Testis (tissue), 3 donors: Measurements from ENCODE around the gene SLC45A1. TPM values are rescaled to one million over a fixed set of nuclear protein-coding genes. Genes with fewer than 3 reads are reported as not detected.

ENCODE experiments used
- DNase-seq: peaks from one replicate; pipeline ENCODE4 v3.0.0-alpha.2; 2019
- H3K27ac ChIP-seq, 2 donors: fragments of 200-600 bp; sonication (generic); one replicate each; pipeline ENCODE4 v1.5.1; 2019
- H3K27me3 ChIP-seq: fragments of 200-600 bp; sonication (generic); one replicate; pipeline ENCODE4 v1.5.1; 2019
- H3K36me3 ChIP-seq: fragments of 200-600 bp; sonication (generic); one replicate; pipeline ENCODE4 v1.5.1; 2017; ENCODE audit warnings: low read depth; ENCODE audit errors: missing control alignments
- H3K4me1 ChIP-seq: fragments of 200-600 bp; sonication (generic); one replicate; pipeline ENCODE4 v1.5.1; 2019
- H3K4me3 ChIP-seq, 2 donors: fragments of 200-600 bp; sonication (generic); one replicate each; pipeline ENCODE4 v1.5.1; 2017 to 2019
- H3K9me3 ChIP-seq: fragments of 200-600 bp; sonication (generic); one replicate; pipeline ENCODE4 v1.5.1; 2017
- POLR2A ChIP-seq: fragments of 450-650 bp; IDR thresholded peaks from one replicate; pipeline ENCODE4 v1.6.1; 2017; ENCODE audit warnings: antibody characterized with exemption, mild to moderate bottlenecking, moderate library complexity
- WGBS, 2 donors: methylation state at CpG; one replicate each; pipeline ENCODE4 v1.1.5; 2018; 5-methylcytosine and 5-hydroxymethylcytosine counted together
- intact Hi-C: fragments of 100-400 bp; cut with DNase I; formaldehyde crosslinking; loops from one replicate; pipeline ENCODE4 v1.15.1; 2023; ENCODE audit warnings: low total_unique reads
- polyA plus RNA-seq: library from polyadenylated mRNA; stranded (reverse); fragments of 350-450 nt; fragmentation: Illumina TruSeq; extraction: RNeasy Lipid Tissue Mini Kit (QIAGEN cat#74804); gene quantifications from one replicate; pipeline ENCODE4 v1.2.3, GENCODE V29; 2014; ENCODE audit warnings: low read depth, low replicate concordance; ENCODE audit not compliant: insufficient read depth
- total RNA-seq, 2 donors: library from RNA; depleted of rRNA; stranded (reverse); fragments of >200 nt; gene quantifications; one replicate each; pipeline ENCODE4 v1.2.3, GENCODE V29; 2016
- TF ChIP-seq, protein P1 (sequence below), 3 experiments: fragments of 450-650 bp in 2 of 3; fragments of 200-600 bp in 1 of 3; sonication (generic) in 1 of 3; IDR thresholded peaks; one replicate each; pipeline ENCODE4 v1.5.1; 2016 to 2019; ENCODE audit warnings: antibody characterized with exemption in 3 of 3, mild to moderate bottlenecking in 2 of 3, moderate library complexity in 1 of 3

The SLC45A1 gene
- total and polyA plus RNA-seq, 3 donors from 2014 or later = 5.6 to 9.0 (median 8.5) TPM

DNA sequence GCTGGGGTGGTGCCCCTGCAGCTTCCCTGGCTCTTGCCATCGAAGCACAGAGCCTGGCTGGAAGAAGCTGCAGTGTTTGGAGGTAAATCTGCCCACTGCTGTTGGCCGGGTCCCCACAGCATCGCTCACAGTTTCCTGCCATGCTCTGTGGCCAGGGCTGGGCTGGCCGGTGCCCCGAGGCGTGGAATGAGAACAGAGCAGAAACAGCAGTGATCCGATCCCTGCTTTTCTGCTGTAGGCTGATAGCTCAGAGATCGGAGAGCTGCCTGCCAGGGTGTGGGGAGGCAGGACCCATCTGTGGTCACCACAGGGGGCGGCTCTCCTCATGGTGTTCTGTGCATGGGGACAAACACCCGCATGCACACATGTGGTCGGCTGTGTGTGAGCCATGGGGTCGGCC lies 11.5 kb downstream of the SLC45A1 start:
- no peak overlapping the region for H3K4me3 ChIP-seq
- no peaks in the 10 kb centered on the region for H3K27me3 ChIP-seq
- intact Hi-C loops = no loop called here
- no peak overlapping the region for H3K27ac ChIP-seq
- 73 to 93% methylated on average over 4 to 12 of the region's 12 CpGs for WGBS, 2 donors
- no peak for TF ChIP-seq POLR2A
- TF ChIP-seq, protein P1, sequence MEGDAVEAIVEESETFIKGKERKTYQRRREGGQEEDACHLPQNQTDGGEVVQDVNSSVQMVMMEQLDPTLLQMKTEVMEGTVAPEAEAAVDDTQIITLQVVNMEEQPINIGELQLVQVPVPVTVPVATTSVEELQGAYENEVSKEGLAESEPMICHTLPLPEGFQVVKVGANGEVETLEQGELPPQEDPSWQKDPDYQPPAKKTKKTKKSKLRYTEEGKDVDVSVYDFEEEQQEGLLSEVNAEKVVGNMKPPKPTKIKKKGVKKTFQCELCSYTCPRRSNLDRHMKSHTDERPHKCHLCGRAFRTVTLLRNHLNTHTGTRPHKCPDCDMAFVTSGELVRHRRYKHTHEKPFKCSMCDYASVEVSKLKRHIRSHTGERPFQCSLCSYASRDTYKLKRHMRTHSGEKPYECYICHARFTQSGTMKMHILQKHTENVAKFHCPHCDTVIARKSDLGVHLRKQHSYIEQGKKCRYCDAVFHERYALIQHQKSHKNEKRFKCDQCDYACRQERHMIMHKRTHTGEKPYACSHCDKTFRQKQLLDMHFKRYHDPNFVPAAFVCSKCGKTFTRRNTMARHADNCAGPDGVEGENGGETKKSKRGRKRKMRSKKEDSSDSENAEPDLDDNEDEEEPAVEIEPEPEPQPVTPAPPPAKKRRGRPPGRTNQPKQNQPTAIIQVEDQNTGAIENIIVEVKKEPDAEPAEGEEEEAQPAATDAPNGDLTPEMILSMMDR (IDR thresholded peaks at IDR 0.05) = no peak
- H3K36me3 ChIP-seq = no peaks in the 10 kb centered on the region
- DNase-seq = no peak
- no peaks in the 10 kb centered on the region for H3K4me1 ChIP-seq
- no peaks in the 10 kb centered on the region for H3K9me3 ChIP-seq

DNA sequence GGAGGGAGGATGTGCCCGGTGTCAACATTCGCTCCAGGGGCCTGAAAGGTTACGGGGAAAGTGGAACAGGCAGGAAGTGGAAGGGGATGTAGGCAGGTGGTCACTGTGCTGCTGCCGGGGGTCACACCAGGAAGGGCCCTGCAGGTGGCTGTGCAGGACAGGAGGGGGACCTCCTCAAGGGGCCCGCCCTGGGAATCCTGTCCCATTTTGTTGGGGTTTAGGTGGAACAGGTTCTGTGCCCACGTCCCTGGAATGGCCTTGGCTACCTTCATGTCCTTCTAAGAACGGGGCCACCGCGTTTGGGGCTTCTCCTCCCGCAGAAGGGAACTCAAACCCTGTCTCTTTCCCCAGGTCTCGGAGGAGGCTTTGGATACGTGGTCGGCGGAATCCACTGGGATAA lies 11.9 kb downstream of the SLC45A1 start:
- WGBS, 2 donors = 88 to 92% methylated on average over 9 to 14 of the region's 14 CpGs
- intact Hi-C loops = no loop called here
- H3K4me1 ChIP-seq = no peaks in the 10 kb centered on the region
- no peak for DNase-seq
- H3K4me3 ChIP-seq = no peak overlapping the region
- no peak overlapping the region for H3K27ac ChIP-seq
- H3K9me3 ChIP-seq = no peaks in the 10 kb centered on the region
- H3K36me3 ChIP-seq = no peaks in the 10 kb centered on the region
- TF ChIP-seq, protein P1 (IDR thresholded peaks at IDR 0.05) = no peak
- TF ChIP-seq POLR2A = no peak
- H3K27me3 ChIP-seq = no peaks in the 10 kb centered on the region

DNA sequence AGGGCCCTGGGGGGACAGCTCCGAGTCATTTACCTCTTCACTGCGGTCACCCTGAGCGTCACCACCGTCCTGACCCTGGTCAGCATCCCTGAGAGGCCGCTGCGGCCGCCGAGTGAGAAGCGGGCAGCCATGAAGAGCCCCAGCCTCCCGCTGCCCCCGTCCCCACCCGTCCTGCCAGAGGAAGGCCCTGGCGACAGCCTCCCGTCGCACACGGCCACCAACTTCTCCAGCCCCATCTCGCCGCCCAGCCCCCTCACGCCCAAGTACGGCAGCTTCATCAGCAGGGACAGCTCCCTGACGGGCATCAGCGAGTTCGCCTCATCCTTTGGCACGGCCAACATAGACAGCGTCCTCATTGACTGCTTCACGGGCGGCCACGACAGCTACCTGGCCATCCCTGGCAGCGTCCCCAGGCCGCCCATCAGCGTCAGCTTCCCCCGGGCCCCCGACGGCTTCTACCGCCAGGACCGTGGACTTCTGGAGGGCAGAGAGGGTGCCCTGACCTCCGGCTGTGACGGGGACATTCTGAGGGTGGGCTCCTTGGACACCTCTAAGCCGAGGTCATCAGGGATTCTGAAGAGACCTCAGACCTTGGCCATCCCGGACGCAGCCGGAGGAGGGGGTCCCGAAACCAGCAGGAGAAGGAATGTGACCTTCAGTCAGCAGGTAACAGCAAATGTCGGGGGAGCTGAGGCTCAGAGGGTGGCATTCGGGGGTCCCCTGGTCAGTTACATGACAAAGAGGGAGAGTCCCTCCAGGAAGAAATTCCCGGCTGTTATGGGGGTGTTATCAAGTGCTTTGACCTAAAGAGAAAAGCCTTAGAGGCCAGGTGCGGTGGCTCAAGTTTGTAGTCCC lies 12.6 kb downstream of the SLC45A1 start:
- Histone ChIP-seq H3K27me3 (no peaks in the 10 kb centered on the region), H3K27ac (no peak overlapping the region), H3K36me3 (no peaks in the 10 kb centered on the region), H3K4me3 (no peak overlapping the region), H3K4me1 (no peaks in the 10 kb centered on the region), H3K9me3 (no peaks in the 10 kb centered on the region)
- no peak for DNase-seq
- intact Hi-C loops = no loop called here
- WGBS, 2 donors = 92 to 95% methylated on average over 37 to 44 of the region's 47 CpGs
- TF ChIP-seq, protein P1 (IDR thresholded peaks at IDR 0.05) = no peak
- TF ChIP-seq POLR2A = no peak

DNA sequence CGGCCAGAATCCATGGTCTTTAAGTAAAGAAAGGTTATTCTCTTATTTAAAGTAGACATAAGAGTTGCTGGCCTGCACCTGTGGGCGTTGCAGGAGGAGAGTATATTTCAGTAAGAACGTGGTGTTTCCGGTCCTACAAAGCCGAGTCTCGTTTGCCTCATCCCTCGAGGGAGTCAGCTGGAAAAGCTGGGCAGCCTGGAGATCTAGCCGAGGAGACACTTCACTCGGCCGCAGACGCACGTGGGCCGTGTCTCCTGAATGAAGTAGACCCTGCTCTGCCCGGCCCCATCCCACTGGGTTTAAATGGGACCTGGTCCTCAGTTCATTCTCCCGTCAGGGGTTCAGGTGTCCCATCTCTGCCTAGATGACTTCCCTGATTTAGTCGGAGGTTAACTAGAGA lies 14.9 kb downstream of the SLC45A1 start:
- Histone ChIP-seq H3K9me3 (no peaks in the 10 kb centered on the region), H3K4me3 (no peak overlapping the region), H3K27me3 (no peaks in the 10 kb centered on the region), H3K27ac (no peak overlapping the region), H3K4me1 (no peaks in the 10 kb centered on the region), H3K36me3 (no peaks in the 10 kb centered on the region)
- intact Hi-C loops = no loop called here
- DNase-seq = no peak
- TF ChIP-seq, protein P1 (IDR thresholded peaks at IDR 0.05) = no peak
- no peak for TF ChIP-seq POLR2A
- WGBS, 2 donors = 90 to 93% methylated on average over 16 of the region's 16 CpGs
